H1 (cell line): ENCODE data around the gene RPS6KL1. TPM values are rescaled to one million over a fixed set of nuclear protein-coding genes. Genes with fewer than 3 reads are reported as not detected.

Experiments
- CTCF ChIA-PET: fragments of 300-600 bp; sonication (Branson Sonifier 250); formaldehyde crosslinking; loops from one replicate; lab custom pipeline; 2021; ENCODE audit not compliant: partially characterized antibody; lab: Charles Lee
- POLR2A ChIA-PET: fragments of 300-600 bp; sonication (Branson Sonifier 250); formaldehyde crosslinking; loops from one replicate; lab custom pipeline; 2021; ENCODE audit warnings: inconsistent platforms; ENCODE audit not compliant: partially characterized antibody; lab: Charles Lee
- DNase-seq, 2 experiments: peaks; one replicate each; pipeline versions ENCODE4 v3.0.0 to v3.0.0-alpha.2; 2010 to 2022; ENCODE audit warnings: low spot score in 2 of 2, low read depth in 1 of 2, mixed read lengths in 1 of 2
- FAIRE-seq: peaks from 2 replicates; lab custom pipeline; 2011; peaks lifted over from hg19 to GRCh38; lab: Jason Lieb, UNC
- H2AFZ ChIP-seq: 2 replicates; pipeline ENCODE4 v1.8.1; 2012; ENCODE audit warnings: low read length, inconsistent platforms
- H2AK5ac ChIP-seq: 2 replicates; pipeline ENCODE4 v1.6.1; 2013; ENCODE audit warnings: low read depth, low read length
- H2BK120ac ChIP-seq: replicated peaks from 2 replicates; pipeline ENCODE3; 2013; ENCODE audit warnings: low read depth, low read length, inconsistent platforms
- H2BK12ac ChIP-seq: 2 replicates; pipeline ENCODE4 v1.6.1; 2013; ENCODE audit warnings: low read depth, low read length
- H2BK15ac ChIP-seq: 2 replicates; pipeline ENCODE4 v1.6.1; 2013; ENCODE audit warnings: low read length
- H2BK20ac ChIP-seq: 2 replicates; pipeline ENCODE4 v1.6.1; 2013; ENCODE audit warnings: low read length
- H2BK5ac ChIP-seq: 2 replicates; pipeline ENCODE4 v1.6.1; 2013; ENCODE audit warnings: low read depth, low read length
- H3K14ac ChIP-seq: 2 replicates; pipeline ENCODE4 v1.6.1; 2013; ENCODE audit warnings: inconsistent platforms; ENCODE audit not compliant: insufficient read length
- H3K18ac ChIP-seq: 2 replicates; pipeline ENCODE4 v1.6.1; 2013; ENCODE audit warnings: low read length; ENCODE audit errors: extremely low read depth
- H3K23ac ChIP-seq: 2 replicates; pipeline ENCODE4 v1.6.1; 2013; ENCODE audit warnings: inconsistent platforms; ENCODE audit not compliant: insufficient read length
- H3K23me2 ChIP-seq: 2 replicates; pipeline ENCODE4 v1.6.1; 2013; ENCODE audit warnings: low read depth, low read length
- H3K27ac ChIP-seq: 2 replicates; pipeline ENCODE4 v1.6.1; 2011; ENCODE audit warnings: low read depth, low read length, inconsistent platforms
- H3K27me3 ChIP-seq, 4 experiments: replicated peaks in 1 of 4; 1 replicate in 1 of 4; 2 replicates in 3 of 4; pipeline versions ENCODE4 v1.6.1 to v1.8.1; 2011 to 2013; ENCODE audit warnings: low read length in 3 of 4, mild to moderate bottlenecking in 3 of 4, inconsistent platforms in 2 of 4, mixed read lengths in 2 of 4, moderate library complexity in 1 of 4; ENCODE audit not compliant: control insufficient read depth in 3 of 4, insufficient read depth in 3 of 4; ENCODE audit errors: extremely low read depth in 1 of 4
- H3K36me3 ChIP-seq, 4 experiments: 2 replicates each; pipeline versions ENCODE4 v1.6.1 to v1.8.1; 2011 to 2013; ENCODE audit warnings: mild to moderate bottlenecking in 4 of 4, low read length in 3 of 4, moderate library complexity in 2 of 4, control low read depth in 1 of 4, inconsistent platforms in 1 of 4; ENCODE audit not compliant: insufficient read depth in 4 of 4, control insufficient read depth in 2 of 4
- H3K4ac ChIP-seq: replicated peaks from 2 replicates; pipeline ENCODE3; 2013; ENCODE audit warnings: low read length, low read depth, mixed read lengths, inconsistent platforms; ENCODE audit not compliant: insufficient read length
- H3K4me1 ChIP-seq, 4 experiments: replicated peaks in 1 of 4; 1 replicate in 1 of 4; 2 replicates in 3 of 4; pipeline versions ENCODE4 v1.6.1 to v1.8.1; 2011 to 2013; ENCODE audit warnings: low read length in 3 of 4, inconsistent platforms in 2 of 4, mixed read lengths in 1 of 4; ENCODE audit not compliant: insufficient read depth in 4 of 4, control insufficient read depth in 3 of 4
- H3K4me2 ChIP-seq, 2 experiments: 2 replicates each; pipeline versions ENCODE4 v1.6.1 to v1.8.1; 2011 to 2013; ENCODE audit warnings: low read depth in 2 of 2, low read length in 2 of 2, control low read depth in 1 of 2, inconsistent platforms in 1 of 2, mild to moderate bottlenecking in 1 of 2; ENCODE audit not compliant: insufficient read depth in 1 of 2
- H3K4me3 ChIP-seq, 4 experiments: fragments of 200-600, 300-600 bp in 1 of 4; sonication (generic), shearing (Covaris generic), sonication (Bioruptor Twin) in 1 of 4; 2 replicates each; pipeline versions ENCODE4 v1.5.1 to v1.8.1; 2011 to 2016; ENCODE audit warnings: low read length in 4 of 4, low read depth in 3 of 4, control low read depth in 2 of 4, inconsistent platforms in 2 of 4, mild to moderate bottlenecking in 2 of 4, mixed read lengths in 1 of 4, moderate library complexity in 1 of 4; ENCODE audit not compliant: insufficient read depth in 2 of 4; ENCODE audit errors: extremely low read depth in 1 of 4
- H3K56ac ChIP-seq: replicated peaks from 2 replicates; pipeline ENCODE3; 2013; ENCODE audit warnings: low read depth, mild to moderate bottlenecking, mixed read lengths, low read length, inconsistent platforms; ENCODE audit not compliant: insufficient read length
- H3K79me1 ChIP-seq: 2 replicates; pipeline ENCODE4 v1.6.1; 2013; ENCODE audit warnings: low read depth, low read length, control low read depth
- H3K79me2 ChIP-seq, 2 experiments: 2 replicates each; pipeline versions ENCODE4 v1.6.1 to v1.8.1; 2012 to 2013; ENCODE audit warnings: low read length in 2 of 2, mild to moderate bottlenecking in 2 of 2, inconsistent platforms in 1 of 2; ENCODE audit not compliant: insufficient read depth in 2 of 2, control insufficient read depth in 1 of 2
- H3K9ac ChIP-seq, 4 experiments: replicated peaks in 1 of 4; 1 replicate in 1 of 4; 2 replicates in 3 of 4; pipeline versions ENCODE4 v1.6.1 to v1.8.1; 2011 to 2013; ENCODE audit warnings: low read depth in 3 of 4, low read length in 3 of 4, control low read depth in 2 of 4, mild to moderate bottlenecking in 2 of 4, moderate library complexity in 2 of 4, inconsistent platforms in 1 of 4; ENCODE audit errors: extremely low read depth in 1 of 4
- H3K9me3 ChIP-seq, 2 experiments: 2 replicates each; pipeline versions ENCODE4 v1.6.1 to v1.8.1; 2012 to 2013; ENCODE audit warnings: mild to moderate bottlenecking in 2 of 2, moderate library complexity in 2 of 2, control low read depth in 1 of 2, inconsistent platforms in 1 of 2, low read depth in 1 of 2, low read length in 1 of 2, mixed read lengths in 1 of 2; ENCODE audit not compliant: insufficient read depth in 2 of 2
- H4K20me1 ChIP-seq, 2 experiments: replicated peaks in 1 of 2; 2 replicates each; pipeline versions ENCODE3 to v1.8.1; 2011 to 2013; ENCODE audit warnings: inconsistent platforms in 2 of 2, low read length in 2 of 2, mild to moderate bottlenecking in 1 of 2; ENCODE audit not compliant: insufficient read depth in 2 of 2, control insufficient read depth in 1 of 2
- H4K5ac ChIP-seq: 2 replicates; pipeline ENCODE4 v1.6.1; 2013; ENCODE audit warnings: low read length, low read depth, mixed read lengths, inconsistent platforms; ENCODE audit not compliant: insufficient read length
- H4K8ac ChIP-seq: 2 replicates; pipeline ENCODE4 v1.8.0; 2013; ENCODE audit warnings: mild to moderate bottlenecking, moderate library complexity, low read length, inconsistent platforms; ENCODE audit not compliant: insufficient read depth; ENCODE audit errors: extremely low read depth
- H4K91ac ChIP-seq: replicated peaks from 2 replicates; pipeline ENCODE3; 2013; ENCODE audit warnings: low read length, mixed read lengths, inconsistent platforms; ENCODE audit not compliant: insufficient read length
- CHD1 ChIP-seq: IDR thresholded peaks from 2 replicates; pipeline ENCODE4 v1.6.1; 2012; ENCODE audit warnings: low read depth, low read length, improper control_type of control experiment
- CREB1 ChIP-seq: IDR thresholded peaks from 2 replicates; pipeline ENCODE4 v1.6.1; 2012; ENCODE audit warnings: inconsistent platforms
- EP300 ChIP-seq, 2 experiments: IDR thresholded peaks; 1 replicate in 1 of 2; 2 replicates in 1 of 2; pipeline ENCODE4 v1.6.1; 2011 to 2012; ENCODE audit warnings: low read depth in 2 of 2, low read length in 2 of 2, mild to moderate bottlenecking in 2 of 2, borderline replicate concordance in 1 of 2, inconsistent platforms in 1 of 2, moderate library complexity in 1 of 2
- FOSL1 ChIP-seq: IDR thresholded peaks from 2 replicates; pipeline ENCODE4 v1.6.1; 2011; ENCODE audit warnings: mild to moderate bottlenecking, low read depth, low read length, moderate library complexity; ENCODE audit not compliant: insufficient read depth
- KDM5A ChIP-seq: fragments of 200-600 bp; IDR thresholded peaks from 2 replicates; pipeline ENCODE4 v1.7.1; 2012; ENCODE audit warnings: mild to moderate bottlenecking, low read length, inconsistent platforms, mixed read lengths
- POLR2A ChIP-seq, 2 experiments: IDR thresholded peaks; 1 replicate in 1 of 2; 2 replicates in 1 of 2; pipeline ENCODE4 v1.6.1; 2011; ENCODE audit warnings: low read depth in 2 of 2, low read length in 2 of 2, mild to moderate bottlenecking in 2 of 2; ENCODE audit errors: control extremely low read depth in 1 of 2
- POLR2AphosphoS5 ChIP-seq: IDR thresholded peaks from 2 replicates; pipeline ENCODE4 v1.6.1; 2011; ENCODE audit warnings: low read depth, low read length
- TEAD4 ChIP-seq: IDR thresholded peaks from 2 replicates; pipeline ENCODE4 v1.6.1; 2012; ENCODE audit warnings: low read depth, low read length, inconsistent platforms, mixed read lengths
- WGBS, 2 experiments: shearing (Covaris generic) in 1 of 2; methylation state at CpG; one replicate each; pipeline versions ENCODE4 v1.1.6 to v1.1.7; 2013 to 2015; ENCODE audit warnings: low lambda C conversion rate in 2 of 2, mixed read lengths in 2 of 2, inconsistent platforms in 1 of 2, low coverage in 1 of 2, missing lambda C conversion rate in 1 of 2; ENCODE audit not compliant: insufficient replicate concordance in 2 of 2, insufficient coverage in 1 of 2, insufficient read length in 1 of 2; ENCODE audit errors: extremely low coverage in 1 of 2, missing lambda C conversion rate in 1 of 2; 5-methylcytosine and 5-hydroxymethylcytosine counted together
- polyA plus RNA-seq, 7 experiments: library from polyadenylated mRNA; depleted of rRNA in 3 of 7; stranded (reverse) in 5 of 7; unstranded in 2 of 7; fragments of >200 nt in 5 of 7; fragments of 200-250 nt in 2 of 7; gene quantifications; 1 replicate in 5 of 7; 2 replicates in 1 of 7; 4 replicates in 1 of 7; pipeline versions ENCODE4 v1.2.1 to v1.2.3, GENCODE V29; 2011 to 2013; ENCODE audit warnings: missing spikeins in 2 of 7, mixed read lengths in 2 of 7
- total RNA-seq: library from RNA; stranded (reverse); fragmentation: NEBNext Ultra II Directional; extraction: Animal tissue kit (Norgen Biotek cat#: 25700); gene quantifications from 2 replicates; pipeline ENCODE4 v1.2.1, GENCODE V29; 2021
- TF ChIP-seq, protein P1 (sequence below): IDR thresholded peaks from 2 replicates; pipeline ENCODE4 v1.6.1; 2012; ENCODE audit warnings: inconsistent platforms

Gene RPS6KL1
- total and polyA plus RNA-seq, 2 of the 8 experiments (the other 6 are each of a cell fraction or from before 2014, with no cell fraction given) = 9.8 to 13.8 TPM

DNA sequence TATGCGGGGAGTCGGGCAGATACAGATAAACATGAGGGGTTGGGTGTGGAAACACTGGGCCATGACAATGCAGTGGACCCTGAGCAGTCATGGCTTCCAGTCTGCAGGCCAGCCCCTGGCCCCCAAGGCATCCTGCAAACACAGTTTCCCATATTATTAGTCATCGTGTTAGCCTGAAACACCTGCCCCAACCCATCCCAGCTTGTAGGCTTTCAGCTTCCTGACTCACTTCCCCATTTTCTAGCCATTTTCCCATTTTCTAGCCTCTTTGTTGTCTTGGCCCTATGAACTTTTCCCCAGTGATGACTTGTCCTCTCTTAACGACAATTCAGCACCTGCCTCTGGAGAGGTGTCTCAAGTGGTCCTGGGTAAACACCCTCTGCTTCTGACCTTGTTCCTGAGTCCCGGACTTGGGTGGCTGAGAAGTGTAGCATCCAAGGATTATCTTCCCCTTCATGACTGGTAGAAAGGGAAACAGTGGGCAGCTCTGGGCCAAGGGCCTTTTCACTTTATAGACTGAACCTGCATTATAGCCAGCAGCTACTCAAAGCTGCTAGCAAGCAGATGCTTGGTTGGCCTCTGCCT is 36.6 kb upstream of the RPS6KL1 start:
- no peak for FAIRE-seq
- H3K79me1 ChIP-seq = no peaks in the 10 kb centered on the region
- POLR2A ChIA-PET = interaction anchor here (1.1 to 2.5 kb wide), 3 partner anchors 10 to 60 kb away, joined by 3 to 5 read pairs (median 4); no protein-coding TSS in a partner anchor

More for the DNA sequence above, 36.6 kb upstream of the RPS6KL1 start:
- H3K27ac ChIP-seq = no peak overlapping the region
- no peak overlapping the region for H4K5ac ChIP-seq
- H3K9ac ChIP-seq = no peak overlapping the region
- no peak overlapping the region for H2AK5ac ChIP-seq
- CTCF ChIA-PET = interaction anchor here (1.0 to 11.8 kb wide), 4 partner anchors 9 to 54 kb away, joined by 4 to 146 read pairs (median 9); no protein-coding TSS in a partner anchor
- no peak for DNase-seq
- no peaks in the 10 kb centered on the region for H3K36me3 ChIP-seq
- no peak overlapping the region for H2BK120ac ChIP-seq
- no peaks in the 10 kb centered on the region for H3K79me2 ChIP-seq
- H4K8ac ChIP-seq = no peak overlapping the region
- H3K23ac ChIP-seq = no peak overlapping the region
- no peak overlapping the region for H2BK20ac ChIP-seq
- TF ChIP-seq POLR2A (IDR thresholded peaks at IDR 0.05; ENCODE audit: control extremely low read depth in 1 of 2, low read depth in 2 of 2, low read length in 2 of 2) = no peak
- TF ChIP-seq CHD1 = no peak
- TF ChIP-seq FOSL1 = no peak
- TF ChIP-seq POLR2AphosphoS5 = no peak
- no peak for TF ChIP-seq KDM5A
- TF ChIP-seq EP300 (IDR thresholded peaks at IDR 0.05; ENCODE audit: borderline replicate concordance in 1 of 2, low read depth in 2 of 2, low read length in 2 of 2) = no peak
- TF ChIP-seq, protein P1, sequence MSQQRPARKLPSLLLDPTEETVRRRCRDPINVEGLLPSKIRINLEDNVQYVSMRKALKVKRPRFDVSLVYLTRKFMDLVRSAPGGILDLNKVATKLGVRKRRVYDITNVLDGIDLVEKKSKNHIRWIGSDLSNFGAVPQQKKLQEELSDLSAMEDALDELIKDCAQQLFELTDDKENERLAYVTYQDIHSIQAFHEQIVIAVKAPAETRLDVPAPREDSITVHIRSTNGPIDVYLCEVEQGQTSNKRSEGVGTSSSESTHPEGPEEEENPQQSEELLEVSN = no peak
- TF ChIP-seq CREB1 = no peak
- TF ChIP-seq TEAD4 = no peak
- H2BK15ac ChIP-seq = no peak overlapping the region
- H3K9me3 ChIP-seq = no peaks in the 10 kb centered on the region
- H3K27me3 ChIP-seq = peaks cover 0 to 10% (median 9%) of the 10 kb centered on the region in 4 experiments; a peak in 5 of 7 replicates
- H2BK12ac ChIP-seq = no peak overlapping the region
- H3K4me2 ChIP-seq = no peak overlapping the region
- no peak overlapping the region for H3K4me3 ChIP-seq
- no peak overlapping the region for H4K91ac ChIP-seq
- H3K18ac ChIP-seq = no peak overlapping the region
- no peaks in the 10 kb centered on the region for H4K20me1 ChIP-seq
- no peak overlapping the region for H3K4ac ChIP-seq
- whole genome bisulfite sequencing, 2 experiments = 89% methylated on average over 5 of the region's 5 CpGs; no CpG with 5 or more reads in 1 of the 2 experiments
- peaks cover 11% of the 10 kb centered on the region for H3K23me2 ChIP-seq
- H2BK5ac ChIP-seq = no peak overlapping the region
- peaks cover 2 to 24% (median 10%) of the 10 kb centered on the region in 4 experiments for H3K4me1 ChIP-seq
- H3K56ac ChIP-seq = no peak overlapping the region
- no peak overlapping the region for H2AFZ ChIP-seq
- no peak overlapping the region for H3K14ac ChIP-seq
